Progenitor cell of endocrine pancreas (in vitro differentiated cells): ENCODE measurements around the gene MGA. TPM values are rescaled to one million over a fixed set of nuclear protein-coding genes. Genes with fewer than 3 reads are reported as not detected.

ENCODE experiments used
- DNase-seq: peaks from one replicate; pipeline ENCODE4 v3.0.0; 2021; ENCODE audit warnings: low spot score; ENCODE audit not compliant: unreplicated experiment
- H3K27ac Mint-ChIP-seq: 2 replicates; pipeline ENCODE4 v1.8.0; 2021; ENCODE audit warnings: mild to moderate bottlenecking, moderate library complexity, mixed read lengths
- H3K27me3 Mint-ChIP-seq: 2 replicates; pipeline ENCODE4 v1.8.0; 2021; ENCODE audit warnings: mixed read lengths
- H3K36me3 Mint-ChIP-seq: 2 replicates; pipeline ENCODE4 v1.8.0; 2022; ENCODE audit warnings: mixed read lengths; ENCODE audit not compliant: insufficient read depth
- H3K4me1 Mint-ChIP-seq: 2 replicates; pipeline ENCODE4 v1.8.0; 2021; ENCODE audit warnings: low read depth, mixed read lengths
- H3K4me3 Mint-ChIP-seq: 2 replicates; pipeline ENCODE4 v1.8.0; 2021; ENCODE audit warnings: low read depth, mild to moderate bottlenecking, moderate library complexity, mixed read lengths
- H3K9me3 Mint-ChIP-seq: 2 replicates; pipeline ENCODE4 v1.8.0; 2021; ENCODE audit warnings: low read depth, mixed read lengths
- total RNA-seq: library from RNA; stranded (reverse); gene quantifications from 2 replicates; pipeline ENCODE4 v1.2.1, GENCODE V29; 2021
- TF ChIP-seq, protein P1 (sequence below): fragments of 200-600 bp; sonication (generic); IDR thresholded peaks from one replicate; pipeline ENCODE4 v1.5.0; 2021; ENCODE audit warnings: antibody characterized with exemption, mild to moderate bottlenecking; ENCODE audit not compliant: unreplicated experiment

The MGA gene
- total RNA-seq, 1 donor from 2014 or later, result 71.2 TPM

- H3K27ac Mint-ChIP-seq, result peak overlapping the region; percentile 82
- H3K27me3 Mint-ChIP-seq, result peaks cover 21% of the 10 kb centered on the region
- DNase-seq, result no peak
- no peaks in the 10 kb centered on the region for H3K9me3 Mint-ChIP-seq
- TF ChIP-seq, protein P1, sequence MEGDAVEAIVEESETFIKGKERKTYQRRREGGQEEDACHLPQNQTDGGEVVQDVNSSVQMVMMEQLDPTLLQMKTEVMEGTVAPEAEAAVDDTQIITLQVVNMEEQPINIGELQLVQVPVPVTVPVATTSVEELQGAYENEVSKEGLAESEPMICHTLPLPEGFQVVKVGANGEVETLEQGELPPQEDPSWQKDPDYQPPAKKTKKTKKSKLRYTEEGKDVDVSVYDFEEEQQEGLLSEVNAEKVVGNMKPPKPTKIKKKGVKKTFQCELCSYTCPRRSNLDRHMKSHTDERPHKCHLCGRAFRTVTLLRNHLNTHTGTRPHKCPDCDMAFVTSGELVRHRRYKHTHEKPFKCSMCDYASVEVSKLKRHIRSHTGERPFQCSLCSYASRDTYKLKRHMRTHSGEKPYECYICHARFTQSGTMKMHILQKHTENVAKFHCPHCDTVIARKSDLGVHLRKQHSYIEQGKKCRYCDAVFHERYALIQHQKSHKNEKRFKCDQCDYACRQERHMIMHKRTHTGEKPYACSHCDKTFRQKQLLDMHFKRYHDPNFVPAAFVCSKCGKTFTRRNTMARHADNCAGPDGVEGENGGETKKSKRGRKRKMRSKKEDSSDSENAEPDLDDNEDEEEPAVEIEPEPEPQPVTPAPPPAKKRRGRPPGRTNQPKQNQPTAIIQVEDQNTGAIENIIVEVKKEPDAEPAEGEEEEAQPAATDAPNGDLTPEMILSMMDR, result no peak
- peaks cover 14% of the 10 kb centered on the region for H3K4me1 Mint-ChIP-seq
- H3K4me3 Mint-ChIP-seq, result peak overlapping the region; percentile 80
- H3K36me3 Mint-ChIP-seq, result no peaks in the 10 kb centered on the region
These were observed 893 bp downstream of the MGA start for GRCh38 chr15:41661078-41661517.

DNA sequence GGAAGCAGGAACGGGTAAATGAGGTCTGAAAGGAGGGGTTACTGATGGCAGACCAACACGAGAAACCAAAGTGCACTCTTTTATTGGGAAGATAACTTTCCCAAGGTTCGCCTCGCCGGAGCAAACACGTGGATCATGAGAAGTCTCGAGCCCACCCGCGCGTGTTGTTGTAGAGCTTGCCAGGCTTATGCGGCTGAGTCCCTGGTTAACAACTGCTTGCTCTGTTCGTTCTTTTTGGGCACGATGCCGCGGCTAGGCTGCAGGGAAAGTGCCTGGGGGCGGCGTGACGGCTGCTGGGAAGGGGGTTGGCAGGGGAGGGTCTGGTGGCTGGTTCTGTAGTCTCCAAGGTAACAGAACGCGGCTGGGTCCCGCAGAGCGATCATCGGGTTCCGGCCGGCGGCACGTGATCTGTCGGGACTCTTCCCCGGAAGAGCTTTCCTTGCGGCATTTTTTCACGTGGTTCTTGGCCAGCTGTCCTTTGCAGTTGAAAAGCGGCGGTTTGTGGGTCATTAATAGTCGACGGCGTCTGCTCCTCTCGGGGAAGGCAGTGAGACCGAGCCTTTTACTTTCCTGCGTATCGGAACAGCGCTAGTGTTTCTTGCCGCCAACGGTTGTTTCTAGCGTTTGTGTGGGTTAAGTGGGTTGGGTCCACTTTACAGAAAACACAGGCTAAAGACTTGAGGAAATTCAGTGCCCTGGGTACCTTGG lies 1.5 kb downstream of the MGA start:
- TF ChIP-seq, protein P1, result no peak
- Mint-ChIP-seq H3K27ac (peak overlapping the region; percentile 82), H3K27me3 (peaks cover 21% of the 10 kb centered on the region), H3K9me3 (no peaks in the 10 kb centered on the region), H3K36me3 (no peaks in the 10 kb centered on the region), H3K4me3 (peak overlapping the region; percentile 80), H3K4me1 (peaks cover 17% of the 10 kb centered on the region)
- peak; percentile 32 for DNase-seq

DNA sequence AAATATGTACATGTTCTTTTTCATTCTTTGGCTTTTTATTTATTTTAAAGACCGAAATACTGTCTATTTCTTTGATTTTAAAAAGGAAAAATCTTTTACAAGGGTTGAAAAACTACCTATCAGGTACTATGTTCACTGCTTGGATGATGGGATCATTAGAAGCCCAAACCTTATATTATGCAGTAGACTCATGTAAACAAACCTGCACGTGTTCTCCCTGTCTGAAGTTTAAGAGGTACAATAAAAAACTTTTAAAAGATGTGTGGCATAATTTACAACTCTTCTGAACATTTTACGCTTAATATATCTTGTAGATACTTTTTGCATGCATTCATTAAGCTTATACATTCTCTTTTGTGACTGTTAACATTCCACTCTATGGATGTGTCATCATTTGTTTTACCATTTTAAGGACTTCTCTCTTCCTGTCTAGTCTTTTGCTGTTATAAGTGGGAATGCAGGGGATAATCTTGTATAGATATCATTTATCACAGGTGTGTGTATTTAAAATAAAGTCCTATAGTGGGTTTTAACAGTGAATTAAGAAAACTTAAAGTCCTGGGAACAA lies 6.2 kb downstream of the MGA start:
- H3K36me3 Mint-ChIP-seq, result peaks cover 16% of the 10 kb centered on the region
- no peak overlapping the region for H3K27ac Mint-ChIP-seq
- H3K4me1 Mint-ChIP-seq, result peaks cover 11% of the 10 kb centered on the region
- H3K9me3 Mint-ChIP-seq, result no peaks in the 10 kb centered on the region
- DNase-seq, result no peak
- TF ChIP-seq, protein P1, result no peak
- no peak overlapping the region for H3K4me3 Mint-ChIP-seq
- no peaks in the 10 kb centered on the region for H3K27me3 Mint-ChIP-seq

DNA sequence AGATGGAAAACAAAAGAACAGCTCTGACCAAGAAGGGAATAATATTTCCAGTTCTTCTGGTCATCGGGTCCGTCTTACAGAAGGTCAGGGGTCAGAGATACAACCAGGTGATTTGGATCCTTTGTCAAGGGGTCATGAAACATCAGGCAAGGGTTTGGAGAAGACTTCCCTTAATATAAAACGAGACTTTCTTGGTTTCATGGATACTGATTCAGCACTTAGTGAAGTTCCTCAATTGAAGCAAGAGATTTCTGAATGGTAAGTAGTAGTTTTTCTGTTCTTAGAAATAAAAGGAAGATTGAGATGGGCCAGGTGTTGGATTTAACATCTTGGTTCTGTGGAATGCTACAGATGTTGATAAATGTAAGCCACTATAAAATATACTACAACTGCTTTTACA lies 9.5 kb downstream of the MGA start:
- TF ChIP-seq, protein P1, result no peak
- no peak overlapping the region for H3K4me3 Mint-ChIP-seq
- no peak overlapping the region for H3K27ac Mint-ChIP-seq
- no peaks in the 10 kb centered on the region for H3K27me3 Mint-ChIP-seq
- H3K36me3 Mint-ChIP-seq, result peaks cover 17% of the 10 kb centered on the region
- H3K9me3 Mint-ChIP-seq, result no peaks in the 10 kb centered on the region
- H3K4me1 Mint-ChIP-seq, result peaks cover 9% of the 10 kb centered on the region
- no peak for DNase-seq

GRCh38 chr15:41671656-41672648 lies 11.7 kb downstream of the MGA start:
- Mint-ChIP-seq H3K4me3 (no peak overlapping the region), H3K36me3 (peaks cover 22% of the 10 kb centered on the region), H3K27ac (no peak overlapping the region), H3K9me3 (no peaks in the 10 kb centered on the region), H3K27me3 (no peaks in the 10 kb centered on the region), H3K4me1 (peaks cover 6% of the 10 kb centered on the region)
- TF ChIP-seq, protein P1, result no peak
- no peak for DNase-seq
